A549 (cell line): ENCODE data around the gene MLKL. TPM values are rescaled to one million over a fixed set of nuclear protein-coding genes. Genes with fewer than 3 reads are reported as not detected.

Experiments
- ATAC-seq, 2 experiments: fragments of 200-7000 bp in 1 of 2; fragments of >200 bp in 1 of 2; cut with Nextera tagmentation in 1 of 2; cut with Tn5 transposase in 1 of 2; 3 replicates each; pipeline versions ENCODE4 v1.8.0 to v1.9.1; 2018 to 2020; ENCODE audit warnings: mild to moderate bottlenecking in 1 of 2, moderate library complexity in 1 of 2
- CTCF ChIA-PET: fragments of 300-600 bp; sonication (Branson Sonifier 250); formaldehyde crosslinking; extraction: SDS; loops from one replicate; lab custom pipeline; 2021; ENCODE audit warnings: antibody characterized with exemption, inconsistent platforms; lab: Yijun Ruan, JAX
- POLR2A ChIA-PET: fragments of 350-600 bp; formaldehyde crosslinking; extraction: SDS; loops from one replicate; lab custom pipeline; 2021; ENCODE audit warnings: antibody characterized with exemption, inconsistent platforms; lab: Yijun Ruan, JAX
- DNase-seq, 2 experiments: peaks; one replicate each; pipeline versions ENCODE4 v3.0.0 to v3.0.0-alpha.2; 2011 to 2016; ENCODE audit warnings: low read depth in 1 of 2, low spot score in 1 of 2
- FAIRE-seq: peaks from 2 replicates; lab custom pipeline; 2011; peaks lifted over from hg19 to GRCh38; lab: Jason Lieb, UNC
- H3K27ac ChIP-seq, 2 experiments: fragments of >200 bp; sonication (Bioruptor Twin); formaldehyde crosslinking; 3 replicates each; pipeline ENCODE4 v1.5.1; 2016 to 2017
- H3K4me1 ChIP-seq: fragments of >200 bp; sonication (Bioruptor Twin); formaldehyde crosslinking; 3 replicates; pipeline ENCODE4 v1.6.1; 2016
- H3K4me2 ChIP-seq: fragments of >200 bp; sonication (Bioruptor Twin); formaldehyde crosslinking; 3 replicates; pipeline ENCODE4 v1.6.1; 2016
- H3K4me3 ChIP-seq: fragments of >200 bp; sonication (Bioruptor Twin); formaldehyde crosslinking; 3 replicates; pipeline ENCODE4 v1.5.1; 2016
- H3K9me3 ChIP-seq: fragments of >200 bp; sonication (Bioruptor Twin); formaldehyde crosslinking; 3 replicates; pipeline ENCODE4 v1.6.1; 2016
- BHLHE40 ChIP-seq: IDR thresholded peaks from 2 replicates; pipeline ENCODE4 v1.6.1; 2012; ENCODE audit warnings: low read depth, low read length, inconsistent platforms
- EHF ChIP-seq: fragments of 250-450 bp; sonication (Bioruptor Pico); IDR thresholded peaks from 2 replicates; pipeline ENCODE4 v1.5.0; 2020; ENCODE audit warnings: mild to moderate bottlenecking
- EP300 ChIP-seq, 2 experiments: fragments of >200 bp; sonication (Bioruptor Twin); formaldehyde crosslinking; IDR thresholded peaks; 2 replicates in 1 of 2; 3 replicates in 1 of 2; pipeline ENCODE4 v1.6.1; 2016 to 2017
- FOSB ChIP-seq: fragments of 250-450 bp; sonication (Bioruptor Pico); IDR thresholded peaks from 2 replicates; pipeline ENCODE4 v1.5.0; 2020; ENCODE audit warnings: mild to moderate bottlenecking, moderate library complexity
- FOXS1 ChIP-seq: fragments of 250-450 bp; sonication (Bioruptor Pico); IDR thresholded peaks from 2 replicates; pipeline ENCODE4 v1.5.0; 2020; ENCODE audit warnings: mild to moderate bottlenecking, moderate library complexity
- HEYL ChIP-seq: fragments of 250-450 bp; sonication (Bioruptor Pico); IDR thresholded peaks from 2 replicates; pipeline ENCODE4 v1.8.0; 2021; ENCODE audit warnings: mild to moderate bottlenecking, moderate library complexity
- HOXA7 ChIP-seq: fragments of 250-450 bp; sonication (Bioruptor Pico); IDR thresholded peaks from 2 replicates; pipeline ENCODE4 v1.5.0; 2020; ENCODE audit warnings: mild to moderate bottlenecking, moderate library complexity
- HOXB13 ChIP-seq: fragments of 250-450 bp; sonication (Bioruptor Pico); IDR thresholded peaks from 2 replicates; pipeline ENCODE4 v1.5.0; 2020; ENCODE audit warnings: low read depth, mild to moderate bottlenecking, moderate library complexity
- HOXB5 ChIP-seq: fragments of 250-450 bp; sonication (Bioruptor Pico); IDR thresholded peaks from 2 replicates; pipeline ENCODE4 v1.5.0; 2020; ENCODE audit warnings: mild to moderate bottlenecking, moderate library complexity
- JUN ChIP-seq, 2 experiments: fragments of >200 bp; sonication (Bioruptor Twin); formaldehyde crosslinking; IDR thresholded peaks; 2 replicates in 1 of 2; 3 replicates in 1 of 2; pipeline ENCODE4 v1.6.1; 2016 to 2017
- JUNB ChIP-seq: fragments of >200 bp; sonication (Bioruptor Twin); formaldehyde crosslinking; IDR thresholded peaks from 2 replicates; pipeline ENCODE4 v1.6.1; 2016
- MAFK ChIP-seq: fragments of 450-650 bp; IDR thresholded peaks from 2 replicates; pipeline ENCODE4 v1.6.1; 2014; ENCODE audit not compliant: partially characterized antibody
- MAX ChIP-seq: IDR thresholded peaks from 2 replicates; pipeline ENCODE4 v1.6.1; 2012
- MAZ ChIP-seq: fragments of 150-350 bp; IDR thresholded peaks from 2 replicates; pipeline ENCODE4 v1.6.1; 2014; ENCODE audit warnings: antibody characterized with exemption, low read depth, low read length, borderline replicate concordance
- MYC ChIP-seq: IDR thresholded peaks from 2 replicates; pipeline ENCODE4 v1.6.1; 2012; ENCODE audit warnings: mild to moderate bottlenecking, inconsistent platforms, low read length, improper control_type of control experiment, borderline replicate concordance
- POLR2A ChIP-seq: IDR thresholded peaks from 2 replicates; pipeline ENCODE4 v1.6.1; 2012; ENCODE audit warnings: mild to moderate bottlenecking, low read length
- TFCP2L1 ChIP-seq: fragments of 250-450 bp; sonication (Bioruptor Pico); IDR thresholded peaks from 2 replicates; pipeline ENCODE4 v1.5.0; 2021; ENCODE audit warnings: mild to moderate bottlenecking
- TP53 ChIP-seq: fragments of 250-450 bp; sonication (Bioruptor Pico); IDR thresholded peaks from 2 replicates; pipeline ENCODE4 v1.5.0; 2021; ENCODE audit warnings: mild to moderate bottlenecking, moderate library complexity
- ZNF302 ChIP-seq: fragments of 250-450 bp; sonication (Bioruptor Pico); IDR thresholded peaks from 2 replicates; pipeline ENCODE4 v1.9.0; 2021; ENCODE audit warnings: inconsistent platforms, mild to moderate bottlenecking, moderate library complexity
- WGBS: methylation state at CpG from one replicate; pipeline ENCODE4 v1.1.6; 2017; ENCODE audit errors: missing lambda C conversion rate; 5-methylcytosine and 5-hydroxymethylcytosine counted together
- polyA plus RNA-seq, 4 experiments: library from polyadenylated mRNA; depleted of rRNA in 3 of 4; stranded (reverse); fragments of >200 nt; fragmentation: RNase III in 1 of 4; extraction: RNeasy Plus Mini Kit Qiagen cat#74134 plus additional on column Dnase treatment in 1 of 4; gene quantifications; 2 replicates in 3 of 4; 3 replicates in 1 of 4; pipeline ENCODE4 v1.2.3, GENCODE V29; 2011 to 2017
- TF ChIP-seq, protein P1 (sequence below): fragments of >200 bp; sonication (Bioruptor Twin); formaldehyde crosslinking; IDR thresholded peaks from 3 replicates; pipeline ENCODE4 v1.5.1; 2016
- TF ChIP-seq, protein P2 (sequence below): fragments of 250-450 bp; sonication (Bioruptor Pico); IDR thresholded peaks from 2 replicates; pipeline ENCODE4 v1.5.0; 2020; ENCODE audit warnings: low read depth, mild to moderate bottlenecking, moderate library complexity
- TF ChIP-seq, protein P3 (sequence below): fragments of >200 bp; sonication (Bioruptor Twin); formaldehyde crosslinking; IDR thresholded peaks from 2 replicates; pipeline ENCODE4 v1.6.1; 2016
- TF ChIP-seq, protein P4 (sequence below): fragments of 450-650 bp; IDR thresholded peaks from 2 replicates; pipeline ENCODE4 v1.6.1; 2014; ENCODE audit warnings: antibody characterized with exemption
- TF ChIP-seq, protein P5 (sequence below): fragments of 200-600 bp; sonication (generic); IDR thresholded peaks from 2 replicates; pipeline ENCODE4 v1.6.1; 2016; ENCODE audit warnings: antibody characterized with exemption, mild to moderate bottlenecking, moderate library complexity
- TF ChIP-seq, protein P6 (sequence below): fragments of >200 bp; sonication (Bioruptor Twin); formaldehyde crosslinking; IDR thresholded peaks from 3 replicates; pipeline ENCODE4 v1.6.1; 2016

The MLKL gene
- polyA plus RNA-seq, 2 of the 4 experiments (the other 2 are of a cell fraction) = 12.6 to 17.9 TPM

DNA sequence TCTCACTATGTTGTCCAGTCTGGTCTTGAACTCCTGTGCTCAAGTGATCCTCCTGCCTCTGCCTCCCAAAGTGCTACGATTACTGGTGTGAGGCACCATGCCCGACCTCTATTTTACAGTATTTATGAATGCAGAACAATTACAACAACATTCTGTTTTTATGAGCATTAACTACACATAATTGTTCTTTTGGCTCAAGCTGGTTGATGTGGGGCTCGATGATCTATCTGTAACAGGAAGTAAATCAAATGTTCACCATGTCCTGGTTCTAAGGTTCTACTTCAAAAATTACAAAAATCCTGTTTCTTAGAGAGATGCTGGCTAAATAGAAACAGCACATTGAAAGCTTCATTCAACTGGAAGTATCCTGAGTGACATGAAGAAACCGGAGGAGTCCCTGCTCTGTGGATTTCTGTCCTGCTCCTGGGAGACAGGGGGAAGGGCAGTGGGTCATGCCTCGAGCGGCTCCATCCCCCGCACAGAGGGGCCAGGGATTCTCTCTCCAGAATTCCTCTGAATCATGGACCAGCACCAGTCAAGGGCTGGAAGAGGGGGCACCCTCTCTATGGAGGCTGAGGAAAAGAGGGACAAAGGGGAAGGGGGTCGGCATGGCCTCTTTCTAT, 42.5 kb upstream of the MLKL start:
- ATAC-seq (peak; percentile 54 to 57), DNase-seq (peak in 1 of 2 experiments; percentile 72), FAIRE-seq (peak; percentile 13)
- peak overlapping the region; percentile 23; the same call in 2 of the 3 replicates for H3K4me3 ChIP-seq
- no peaks in the 10 kb centered on the region for H3K9me3 ChIP-seq
- ChIA-PET POLR2A (interaction anchor here (1.3 kb wide), 1 partner anchor 32 kb away, joined by 8 read pairs; the partner anchor contains the start of gene FA2H), CTCF (interaction anchor here (1.1 to 7.8 kb wide), 7 partner anchors 16 to 119 kb away, joined by 3 to 55 read pairs (median 7); no protein-coding TSS in a partner anchor)
- peak overlapping the region; percentile 91 for H3K27ac ChIP-seq
- WGBS = 14% methylated on average over 8 of the region's 8 CpGs
- peaks cover 72% of the 10 kb centered on the region for H3K4me1 ChIP-seq
- TF ChIP-seq HEYL (CRISPR knock-in tag) = peak; percentile 63; the same call in 1 of the 2 replicates
- no peak for TF ChIP-seq MAZ
- TF ChIP-seq, protein P1, sequence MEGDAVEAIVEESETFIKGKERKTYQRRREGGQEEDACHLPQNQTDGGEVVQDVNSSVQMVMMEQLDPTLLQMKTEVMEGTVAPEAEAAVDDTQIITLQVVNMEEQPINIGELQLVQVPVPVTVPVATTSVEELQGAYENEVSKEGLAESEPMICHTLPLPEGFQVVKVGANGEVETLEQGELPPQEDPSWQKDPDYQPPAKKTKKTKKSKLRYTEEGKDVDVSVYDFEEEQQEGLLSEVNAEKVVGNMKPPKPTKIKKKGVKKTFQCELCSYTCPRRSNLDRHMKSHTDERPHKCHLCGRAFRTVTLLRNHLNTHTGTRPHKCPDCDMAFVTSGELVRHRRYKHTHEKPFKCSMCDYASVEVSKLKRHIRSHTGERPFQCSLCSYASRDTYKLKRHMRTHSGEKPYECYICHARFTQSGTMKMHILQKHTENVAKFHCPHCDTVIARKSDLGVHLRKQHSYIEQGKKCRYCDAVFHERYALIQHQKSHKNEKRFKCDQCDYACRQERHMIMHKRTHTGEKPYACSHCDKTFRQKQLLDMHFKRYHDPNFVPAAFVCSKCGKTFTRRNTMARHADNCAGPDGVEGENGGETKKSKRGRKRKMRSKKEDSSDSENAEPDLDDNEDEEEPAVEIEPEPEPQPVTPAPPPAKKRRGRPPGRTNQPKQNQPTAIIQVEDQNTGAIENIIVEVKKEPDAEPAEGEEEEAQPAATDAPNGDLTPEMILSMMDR = no peak
- peak; percentile 75; the same call in 1 of the 2 replicates for TF ChIP-seq TFCP2L1 (CRISPR knock-in tag)
- no peak for TF ChIP-seq JUN (IDR thresholded peaks at IDR 0.05)
- peak; percentile 69; the same call in 1 of the 2 replicates for TF ChIP-seq TP53 (CRISPR knock-in tag)
- TF ChIP-seq, protein P2, sequence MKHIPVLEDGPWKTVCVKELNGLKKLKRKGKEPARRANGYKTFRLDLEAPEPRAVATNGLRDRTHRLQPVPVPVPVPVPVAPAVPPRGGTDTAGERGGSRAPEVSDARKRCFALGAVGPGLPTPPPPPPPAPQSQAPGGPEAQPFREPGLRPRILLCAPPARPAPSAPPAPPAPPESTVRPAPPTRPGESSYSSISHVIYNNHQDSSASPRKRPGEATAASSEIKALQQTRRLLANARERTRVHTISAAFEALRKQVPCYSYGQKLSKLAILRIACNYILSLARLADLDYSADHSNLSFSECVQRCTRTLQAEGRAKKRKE (CRISPR knock-in tag) = peak; percentile 90; the same call in 1 of the 2 replicates
- TF ChIP-seq HOXA7 = peak; percentile 96
- peak; percentile 83; the same call in 1 of the 2 replicates for TF ChIP-seq HOXB13
- peak; percentile 57; the same call in 1 of the 2 replicates for TF ChIP-seq HOXB5 (CRISPR knock-in tag)
- no peak for TF ChIP-seq MAFK
- 0 out of 2 replicates have a peak, but pooled peaks have one; percentile 75 for TF ChIP-seq EHF (CRISPR knock-in tag)
- TF ChIP-seq ZNF302 (CRISPR knock-in tag) = peak; percentile 65; the same call in 1 of the 2 replicates
- 0 out of 2 replicates have a peak, but pooled peaks have one; percentile 84 for TF ChIP-seq FOSB
- TF ChIP-seq FOXS1 (CRISPR knock-in tag) = peak; percentile 36; the same call in 1 of the 2 replicates
- peak overlapping the region; percentile 89 for H3K4me2 ChIP-seq

- Histone ChIP-seq H3K4me2 (peak overlapping the region; percentile 89), H3K9me3 (no peaks in the 10 kb centered on the region), H3K27ac (peak overlapping the region; percentile 91), H3K4me3 (no peak overlapping the region), H3K4me1 (peaks cover 83% of the 10 kb centered on the region)
- POLR2A ChIA-PET = interaction anchor here (0.6 kb wide), 1 partner anchor 38 kb away, joined by 6 read pairs; no protein-coding TSS in a partner anchor
- FAIRE-seq (no peak), ATAC-seq (no peak), DNase-seq (peak in 1 of 2 experiments; percentile 65)
- CTCF ChIA-PET = interaction anchor here (1.4 to 7.8 kb wide), 4 partner anchors 15 to 121 kb away, joined by 7 to 55 read pairs (median 12); no protein-coding TSS in a partner anchor
- 49% methylated on average over 9 of the region's 10 CpGs for WGBS
- TF ChIP-seq, protein P3, sequence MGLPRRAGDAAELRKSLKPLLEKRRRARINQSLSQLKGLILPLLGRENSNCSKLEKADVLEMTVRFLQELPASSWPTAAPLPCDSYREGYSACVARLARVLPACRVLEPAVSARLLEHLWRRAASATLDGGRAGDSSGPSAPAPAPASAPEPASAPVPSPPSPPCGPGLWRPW = no peak
- TF ChIP-seq EHF (CRISPR knock-in tag) (peak; percentile 87; the same call in 1 of the 2 replicates), BHLHE40 (no peak), MYC (no peak; the same call in 1 of the 2 replicates), EP300 (IDR thresholded peaks at IDR 0.05) (no peak), MAX (no peak; the same call in 1 of the 2 replicates), JUNB (no peak), FOXS1 (CRISPR knock-in tag) (no peak), FOSB (peak; percentile 78; the same call in 1 of the 2 replicates), POLR2A (no peak), HEYL (CRISPR knock-in tag) (peak; percentile 82; the same call in 1 of the 2 replicates)
- TF ChIP-seq, protein P2 (CRISPR knock-in tag) = peak; percentile 70; the same call in 1 of the 2 replicates
- TF ChIP-seq, protein P4, sequence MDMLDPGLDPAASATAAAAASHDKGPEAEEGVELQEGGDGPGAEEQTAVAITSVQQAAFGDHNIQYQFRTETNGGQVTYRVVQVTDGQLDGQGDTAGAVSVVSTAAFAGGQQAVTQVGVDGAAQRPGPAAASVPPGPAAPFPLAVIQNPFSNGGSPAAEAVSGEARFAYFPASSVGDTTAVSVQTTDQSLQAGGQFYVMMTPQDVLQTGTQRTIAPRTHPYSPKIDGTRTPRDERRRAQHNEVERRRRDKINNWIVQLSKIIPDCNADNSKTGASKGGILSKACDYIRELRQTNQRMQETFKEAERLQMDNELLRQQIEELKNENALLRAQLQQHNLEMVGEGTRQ = no peak
- TF ChIP-seq, protein P5, sequence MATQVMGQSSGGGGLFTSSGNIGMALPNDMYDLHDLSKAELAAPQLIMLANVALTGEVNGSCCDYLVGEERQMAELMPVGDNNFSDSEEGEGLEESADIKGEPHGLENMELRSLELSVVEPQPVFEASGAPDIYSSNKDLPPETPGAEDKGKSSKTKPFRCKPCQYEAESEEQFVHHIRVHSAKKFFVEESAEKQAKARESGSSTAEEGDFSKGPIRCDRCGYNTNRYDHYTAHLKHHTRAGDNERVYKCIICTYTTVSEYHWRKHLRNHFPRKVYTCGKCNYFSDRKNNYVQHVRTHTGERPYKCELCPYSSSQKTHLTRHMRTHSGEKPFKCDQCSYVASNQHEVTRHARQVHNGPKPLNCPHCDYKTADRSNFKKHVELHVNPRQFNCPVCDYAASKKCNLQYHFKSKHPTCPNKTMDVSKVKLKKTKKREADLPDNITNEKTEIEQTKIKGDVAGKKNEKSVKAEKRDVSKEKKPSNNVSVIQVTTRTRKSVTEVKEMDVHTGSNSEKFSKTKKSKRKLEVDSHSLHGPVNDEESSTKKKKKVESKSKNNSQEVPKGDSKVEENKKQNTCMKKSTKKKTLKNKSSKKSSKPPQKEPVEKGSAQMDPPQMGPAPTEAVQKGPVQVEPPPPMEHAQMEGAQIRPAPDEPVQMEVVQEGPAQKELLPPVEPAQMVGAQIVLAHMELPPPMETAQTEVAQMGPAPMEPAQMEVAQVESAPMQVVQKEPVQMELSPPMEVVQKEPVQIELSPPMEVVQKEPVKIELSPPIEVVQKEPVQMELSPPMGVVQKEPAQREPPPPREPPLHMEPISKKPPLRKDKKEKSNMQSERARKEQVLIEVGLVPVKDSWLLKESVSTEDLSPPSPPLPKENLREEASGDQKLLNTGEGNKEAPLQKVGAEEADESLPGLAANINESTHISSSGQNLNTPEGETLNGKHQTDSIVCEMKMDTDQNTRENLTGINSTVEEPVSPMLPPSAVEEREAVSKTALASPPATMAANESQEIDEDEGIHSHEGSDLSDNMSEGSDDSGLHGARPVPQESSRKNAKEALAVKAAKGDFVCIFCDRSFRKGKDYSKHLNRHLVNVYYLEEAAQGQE = no peak
- TF ChIP-seq, protein P6, sequence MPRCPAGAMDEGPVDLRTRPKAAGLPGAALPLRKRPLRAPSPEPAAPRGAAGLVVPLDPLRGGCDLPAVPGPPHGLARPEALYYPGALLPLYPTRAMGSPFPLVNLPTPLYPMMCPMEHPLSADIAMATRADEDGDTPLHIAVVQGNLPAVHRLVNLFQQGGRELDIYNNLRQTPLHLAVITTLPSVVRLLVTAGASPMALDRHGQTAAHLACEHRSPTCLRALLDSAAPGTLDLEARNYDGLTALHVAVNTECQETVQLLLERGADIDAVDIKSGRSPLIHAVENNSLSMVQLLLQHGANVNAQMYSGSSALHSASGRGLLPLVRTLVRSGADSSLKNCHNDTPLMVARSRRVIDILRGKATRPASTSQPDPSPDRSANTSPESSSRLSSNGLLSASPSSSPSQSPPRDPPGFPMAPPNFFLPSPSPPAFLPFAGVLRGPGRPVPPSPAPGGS = no peak
These were observed 41.4 kb upstream of the MLKL start for GRCh38 chr16:74742051-74742481.
